HepG2 (cell line): Measurements from ENCODE around the gene C19orf73. TPM values are rescaled to one million over a fixed set of nuclear protein-coding genes. Genes with fewer than 3 reads are reported as not detected.

Experiments used
- CBX1 ChIP-seq: IDR thresholded peaks from one replicate; pipeline ENCODE4 v1.6.1; 2016; ENCODE audit warnings: antibody characterized with exemption, low read depth
- FOXJ3 ChIP-seq: sonication (generic); formaldehyde crosslinking; IDR thresholded peaks from 2 replicates; pipeline ENCODE4 v1.4.0; 2020; ENCODE audit warnings: missing genetic modification reagents, mild to moderate bottlenecking, borderline replicate concordance
- FOXK1 ChIP-seq: sonication (generic); formaldehyde crosslinking; IDR thresholded peaks from 2 replicates; pipeline ENCODE4 v1.4.0; 2020; ENCODE audit warnings: low read depth, missing genetic modification reagents, borderline replicate concordance
- GABPA ChIP-seq, 2 experiments: IDR thresholded peaks; 2 replicates each; pipeline ENCODE4 v1.6.1; 2011 to 2016; ENCODE audit warnings: low read depth in 2 of 2, low read length in 1 of 2, missing biosample characterization in 1 of 2, missing genetic modification characterization in 1 of 2
- HNRNPLL ChIP-seq: fragments of 200-400 bp; formaldehyde crosslinking; IDR thresholded peaks from 2 replicates; pipeline ENCODE4 v1.6.1; 2017; ENCODE audit warnings: mild to moderate bottlenecking, low read depth, low read length; ENCODE audit not compliant: poor library complexity, severe bottlenecking
- HOXA3 ChIP-seq: sonication (generic); formaldehyde crosslinking; IDR thresholded peaks from 2 replicates; pipeline ENCODE4 v1.5.0; 2020; ENCODE audit warnings: missing genetic modification reagents
- KAT8 ChIP-seq: IDR thresholded peaks from 2 replicates; pipeline ENCODE4 v1.6.1; 2016; ENCODE audit warnings: missing genetic modification reagents, missing compliant biosample characterization
- KDM5A ChIP-seq: fragments of 200-600 bp; sonication (generic); IDR thresholded peaks from 2 replicates; pipeline ENCODE4 v1.7.0; 2018; ENCODE audit warnings: antibody characterized with exemption, mild to moderate bottlenecking, low read length, borderline replicate concordance
- KMT2A ChIP-seq: sonication (generic); formaldehyde crosslinking; IDR thresholded peaks from 2 replicates; pipeline ENCODE4 v1.4.0; 2020; ENCODE audit warnings: missing genetic modification reagents
- MXI1 ChIP-seq: IDR thresholded peaks from 3 replicates; pipeline ENCODE4 v1.6.1; 2012; ENCODE audit warnings: low read depth, low read length, inconsistent platforms, borderline replicate concordance
- ZFX ChIP-seq: sonication (generic); formaldehyde crosslinking; IDR thresholded peaks from 2 replicates; pipeline ENCODE4 v1.4.0; 2020; ENCODE audit warnings: mild to moderate bottlenecking, low read depth, missing genetic modification reagents, moderate library complexity
- ZNF180 ChIP-seq: sonication (generic); formaldehyde crosslinking; IDR thresholded peaks from 2 replicates; pipeline ENCODE4 v1.4.0; 2020; ENCODE audit warnings: low read depth, missing genetic modification reagents, borderline replicate concordance
- ZNF383 ChIP-seq: sonication (generic); formaldehyde crosslinking; IDR thresholded peaks from 2 replicates; pipeline ENCODE4 v1.4.0; 2020; ENCODE audit warnings: missing genetic modification reagents, mild to moderate bottlenecking, borderline replicate concordance
- ZNF564 ChIP-seq: sonication (generic); formaldehyde crosslinking; IDR thresholded peaks from 2 replicates; pipeline ENCODE4 v1.8.1; 2023; ENCODE audit warnings: mild to moderate bottlenecking, missing genetic modification reagents
- ZNF839 ChIP-seq: sonication (generic); formaldehyde crosslinking; IDR thresholded peaks from 2 replicates; pipeline ENCODE4 v1.4.0; 2020; ENCODE audit warnings: missing genetic modification reagents, mild to moderate bottlenecking, borderline replicate concordance
- polyA plus RNA-seq, 8 experiments: library from polyadenylated mRNA; depleted of rRNA in 3 of 8; stranded (reverse) in 7 of 8; unstranded in 1 of 8; fragments of >200 nt; fragmentation: Illumina TruSeq in 4 of 8; extraction: Trizol in 4 of 8; gene quantifications; 2 replicates each; pipeline versions ENCODE4 v1.2.1 to v1.2.3, GENCODE V29; 2011 to 2016; ENCODE audit warnings: low read depth in 4 of 8, missing spikeins in 1 of 8, mixed read lengths in 1 of 8; ENCODE audit not compliant: insufficient read depth in 1 of 8
- total RNA-seq, 5 experiments: library from RNA; depleted of rRNA; stranded (reverse); fragments of >200 nt; fragmentation: Illumina TruSeq; extraction: Trizol; gene quantifications; 2 replicates each; pipeline ENCODE4 v1.2.3, GENCODE V29; 2016; ENCODE audit warnings: low read depth in 1 of 5
- TF ChIP-seq, protein P1 (sequence below): sonication (generic); formaldehyde crosslinking; IDR thresholded peaks from 2 replicates; pipeline ENCODE4 v1.4.0; 2020; ENCODE audit warnings: missing genetic modification reagents
- TF ChIP-seq, protein P2 (sequence below): sonication (generic); formaldehyde crosslinking; IDR thresholded peaks from 2 replicates; pipeline ENCODE4 v1.9.0; 2021; ENCODE audit warnings: missing genetic modification reagents, borderline replicate concordance
- TF ChIP-seq, protein P3 (sequence below): sonication (generic); formaldehyde crosslinking; IDR thresholded peaks from 2 replicates; pipeline ENCODE4 v1.4.0; 2020; ENCODE audit warnings: low read depth, missing genetic modification reagents

The C19orf73 gene
- total and polyA plus RNA-seq, 2 of the 13 experiments (the other 11 are each of a cell fraction or from before 2014, with no cell fraction given), result 1.4 to 1.5 TPM

DNA sequence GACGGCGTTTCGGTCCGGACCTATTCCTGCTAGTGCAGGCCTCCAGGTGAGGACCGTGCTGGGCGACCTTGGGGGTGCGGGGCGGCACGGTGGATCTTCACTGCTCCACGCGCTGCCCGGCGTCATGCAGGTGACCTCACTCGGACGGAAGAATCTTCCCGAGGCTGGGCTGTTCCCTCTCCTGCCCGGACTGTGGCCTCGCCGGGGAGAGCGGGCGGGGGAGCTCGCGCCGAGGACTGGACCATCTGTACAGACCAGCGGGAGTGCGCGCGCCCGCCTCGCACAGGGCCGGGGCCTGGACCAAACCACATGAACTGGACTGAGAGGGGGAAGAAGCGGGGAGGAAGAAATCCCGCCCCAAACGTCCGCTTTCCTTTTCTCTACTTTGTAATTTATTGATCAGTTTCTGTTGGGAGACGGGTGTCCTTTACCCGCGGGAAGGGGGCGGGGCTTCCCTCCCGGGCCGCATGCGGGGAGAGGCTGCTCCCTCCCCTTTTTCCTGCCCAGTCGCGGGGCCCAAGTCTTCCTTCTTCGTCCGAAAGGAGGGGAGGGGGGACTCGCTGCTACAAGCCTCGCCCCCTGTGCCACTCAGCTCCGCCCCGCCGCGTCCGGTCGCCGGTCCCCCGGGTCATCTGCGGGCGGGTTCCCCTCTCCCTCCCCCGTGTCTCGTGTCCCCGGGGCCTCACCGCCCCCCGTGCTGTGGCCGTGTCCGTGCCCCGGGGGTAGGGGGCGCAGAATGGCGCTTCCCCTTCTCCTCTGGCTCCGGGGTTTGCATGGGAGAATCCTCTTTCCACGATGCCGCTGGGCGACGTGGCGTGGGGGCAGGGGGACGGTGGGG, 31.4 kb upstream of the C19orf73 start (continued):
- TF ChIP-seq ZNF180 (CRISPR knock-in tag), result 0 out of 2 replicates have a peak, but pooled peaks have one; percentile 46
- peak; percentile 37 for TF ChIP-seq HNRNPLL
- TF ChIP-seq, protein P1, sequence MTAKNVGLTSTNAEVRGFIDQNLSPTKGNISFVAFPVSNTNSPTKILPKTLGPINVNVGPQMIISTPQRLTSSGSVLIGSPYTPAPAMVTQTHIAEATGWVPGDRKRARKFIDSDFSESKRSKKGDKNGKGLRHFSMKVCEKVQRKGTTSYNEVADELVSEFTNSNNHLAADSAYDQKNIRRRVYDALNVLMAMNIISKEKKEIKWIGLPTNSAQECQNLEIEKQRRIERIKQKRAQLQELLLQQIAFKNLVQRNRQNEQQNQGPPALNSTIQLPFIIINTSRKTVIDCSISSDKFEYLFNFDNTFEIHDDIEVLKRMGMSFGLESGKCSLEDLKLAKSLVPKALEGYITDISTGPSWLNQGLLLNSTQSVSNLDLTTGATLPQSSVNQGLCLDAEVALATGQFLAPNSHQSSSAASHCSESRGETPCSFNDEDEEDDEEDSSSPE (CRISPR knock-in tag), result peak; percentile 77
- no peak; the same call in 1 of the 2 replicates for TF ChIP-seq KMT2A (CRISPR knock-in tag)
- TF ChIP-seq, protein P2, sequence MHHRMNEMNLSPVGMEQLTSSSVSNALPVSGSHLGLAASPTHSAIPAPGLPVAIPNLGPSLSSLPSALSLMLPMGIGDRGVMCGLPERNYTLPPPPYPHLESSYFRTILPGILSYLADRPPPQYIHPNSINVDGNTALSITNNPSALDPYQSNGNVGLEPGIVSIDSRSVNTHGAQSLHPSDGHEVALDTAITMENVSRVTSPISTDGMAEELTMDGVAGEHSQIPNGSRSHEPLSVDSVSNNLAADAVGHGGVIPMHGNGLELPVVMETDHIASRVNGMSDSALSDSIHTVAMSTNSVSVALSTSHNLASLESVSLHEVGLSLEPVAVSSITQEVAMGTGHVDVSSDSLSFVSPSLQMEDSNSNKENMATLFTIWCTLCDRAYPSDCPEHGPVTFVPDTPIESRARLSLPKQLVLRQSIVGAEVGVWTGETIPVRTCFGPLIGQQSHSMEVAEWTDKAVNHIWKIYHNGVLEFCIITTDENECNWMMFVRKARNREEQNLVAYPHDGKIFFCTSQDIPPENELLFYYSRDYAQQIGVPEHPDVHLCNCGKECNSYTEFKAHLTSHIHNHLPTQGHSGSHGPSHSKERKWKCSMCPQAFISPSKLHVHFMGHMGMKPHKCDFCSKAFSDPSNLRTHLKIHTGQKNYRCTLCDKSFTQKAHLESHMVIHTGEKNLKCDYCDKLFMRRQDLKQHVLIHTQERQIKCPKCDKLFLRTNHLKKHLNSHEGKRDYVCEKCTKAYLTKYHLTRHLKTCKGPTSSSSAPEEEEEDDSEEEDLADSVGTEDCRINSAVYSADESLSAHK (CRISPR knock-in tag), result 0 out of 2 replicates have a peak, but pooled peaks have one; percentile 2
- TF ChIP-seq ZNF383, result 0 out of 2 replicates have a peak, but pooled peaks have one; percentile 28
- peak; percentile 40; the same call in 1 of the 2 replicates for TF ChIP-seq KAT8 (CRISPR knock-in tag)
- 0 out of 2 replicates have a peak, but pooled peaks have one; percentile 7 for TF ChIP-seq FOXK1 (CRISPR knock-in tag)
- peak; percentile 71 for TF ChIP-seq ZFX (CRISPR knock-in tag)
- TF ChIP-seq FOXJ3, result 0 out of 2 replicates have a peak, but pooled peaks have one; percentile 38
- peak; percentile 60; the same call in 1 of the 2 replicates for TF ChIP-seq ZNF564 (CRISPR knock-in tag)
- no peak for TF ChIP-seq CBX1
- no peak for TF ChIP-seq GABPA (IDR thresholded peaks at IDR 0.05; ENCODE audit: low read depth, low read length)
- peak; percentile 51 for TF ChIP-seq GABPA (CRISPR knock-in tag; IDR thresholded peaks at IDR 0.05; ENCODE audit: low read depth)
- TF ChIP-seq MXI1, result peak; percentile 44; the same call in 1 of the 3 replicates
- no peak for TF ChIP-seq ZNF839 (CRISPR knock-in tag)
- TF ChIP-seq KDM5A, result 0 out of 2 replicates have a peak, but pooled peaks have one; percentile 0
- TF ChIP-seq HOXA3 (CRISPR knock-in tag), result peak; percentile 83
- TF ChIP-seq, protein P3, sequence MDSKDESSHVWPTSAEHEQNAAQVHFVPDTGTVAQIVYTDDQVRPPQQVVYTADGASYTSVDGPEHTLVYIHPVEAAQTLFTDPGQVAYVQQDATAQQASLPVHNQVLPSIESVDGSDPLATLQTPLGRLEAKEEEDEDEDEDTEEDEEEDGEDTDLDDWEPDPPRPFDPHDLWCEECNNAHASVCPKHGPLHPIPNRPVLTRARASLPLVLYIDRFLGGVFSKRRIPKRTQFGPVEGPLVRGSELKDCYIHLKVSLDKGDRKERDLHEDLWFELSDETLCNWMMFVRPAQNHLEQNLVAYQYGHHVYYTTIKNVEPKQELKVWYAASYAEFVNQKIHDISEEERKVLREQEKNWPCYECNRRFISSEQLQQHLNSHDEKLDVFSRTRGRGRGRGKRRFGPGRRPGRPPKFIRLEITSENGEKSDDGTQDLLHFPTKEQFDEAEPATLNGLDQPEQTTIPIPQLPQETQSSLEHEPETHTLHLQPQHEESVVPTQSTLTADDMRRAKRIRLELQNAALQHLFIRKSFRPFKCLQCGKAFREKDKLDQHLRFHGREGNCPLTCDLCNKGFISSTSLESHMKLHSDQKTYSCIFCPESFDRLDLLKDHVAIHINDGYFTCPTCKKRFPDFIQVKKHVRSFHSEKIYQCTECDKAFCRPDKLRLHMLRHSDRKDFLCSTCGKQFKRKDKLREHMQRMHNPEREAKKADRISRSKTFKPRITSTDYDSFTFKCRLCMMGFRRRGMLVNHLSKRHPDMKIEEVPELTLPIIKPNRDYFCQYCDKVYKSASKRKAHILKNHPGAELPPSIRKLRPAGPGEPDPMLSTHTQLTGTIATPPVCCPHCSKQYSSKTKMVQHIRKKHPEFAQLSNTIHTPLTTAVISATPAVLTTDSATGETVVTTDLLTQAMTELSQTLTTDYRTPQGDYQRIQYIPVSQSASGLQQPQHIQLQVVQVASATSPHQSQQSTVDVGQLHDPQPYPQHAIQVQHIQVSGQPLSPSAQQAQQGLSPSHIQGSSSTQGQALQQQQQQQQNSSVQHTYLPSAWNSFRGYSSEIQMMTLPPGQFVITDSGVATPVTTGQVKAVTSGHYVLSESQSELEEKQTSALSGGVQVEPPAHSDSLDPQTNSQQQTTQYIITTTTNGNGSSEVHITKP (CRISPR knock-in tag), result peak; percentile 98
